Measurements from ENCODE around the gene CWC27. TPM values are rescaled to one million over a fixed set of nuclear protein-coding genes. Genes with fewer than 3 reads are reported as not detected.

CWC27 gene
- polyA plus RNA-seq, 1 experiment: 7.5 TPM

DNA sequence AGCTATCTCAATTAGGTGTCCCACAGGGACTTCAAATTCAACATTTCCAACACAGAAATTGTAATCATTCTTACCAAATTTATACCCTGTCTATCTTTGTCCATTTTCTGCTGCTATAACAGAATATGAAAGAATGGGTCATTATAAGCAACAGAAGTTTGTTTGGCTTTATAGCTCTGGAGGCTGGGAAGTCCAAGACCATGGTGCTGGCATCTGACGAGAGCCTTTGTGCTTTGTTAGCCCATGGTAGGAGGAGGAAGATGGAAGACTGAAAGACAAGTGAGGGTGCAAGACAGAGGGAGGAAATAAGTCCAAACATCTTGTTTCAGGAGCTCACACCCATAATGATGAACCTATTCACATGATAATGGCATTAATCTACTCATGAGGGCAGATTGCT is 72.2 kb downstream of the CWC27 start:
- ChIA-PET CTCF (interaction anchor here (0.5 kb wide), 1 partner anchor 58 kb away, joined by 3 read pairs; no protein-coding TSS in a partner anchor), POLR2A (no interaction called here)
- Histone ChIP-seq H3K36me3 (ENCODE audit: control insufficient read depth, insufficient read depth, low read length) (no peaks in the 10 kb centered on the region), H3K27me3 (ENCODE audit: control insufficient read depth, insufficient read depth, low read length) (no peaks in the 10 kb centered on the region), H3K4me3 (ENCODE audit: low read depth, low read length) (no peak overlapping the region)
- DNase-seq (ENCODE audit: low read depth): no peak
- TF ChIP-seq, protein P1, sequence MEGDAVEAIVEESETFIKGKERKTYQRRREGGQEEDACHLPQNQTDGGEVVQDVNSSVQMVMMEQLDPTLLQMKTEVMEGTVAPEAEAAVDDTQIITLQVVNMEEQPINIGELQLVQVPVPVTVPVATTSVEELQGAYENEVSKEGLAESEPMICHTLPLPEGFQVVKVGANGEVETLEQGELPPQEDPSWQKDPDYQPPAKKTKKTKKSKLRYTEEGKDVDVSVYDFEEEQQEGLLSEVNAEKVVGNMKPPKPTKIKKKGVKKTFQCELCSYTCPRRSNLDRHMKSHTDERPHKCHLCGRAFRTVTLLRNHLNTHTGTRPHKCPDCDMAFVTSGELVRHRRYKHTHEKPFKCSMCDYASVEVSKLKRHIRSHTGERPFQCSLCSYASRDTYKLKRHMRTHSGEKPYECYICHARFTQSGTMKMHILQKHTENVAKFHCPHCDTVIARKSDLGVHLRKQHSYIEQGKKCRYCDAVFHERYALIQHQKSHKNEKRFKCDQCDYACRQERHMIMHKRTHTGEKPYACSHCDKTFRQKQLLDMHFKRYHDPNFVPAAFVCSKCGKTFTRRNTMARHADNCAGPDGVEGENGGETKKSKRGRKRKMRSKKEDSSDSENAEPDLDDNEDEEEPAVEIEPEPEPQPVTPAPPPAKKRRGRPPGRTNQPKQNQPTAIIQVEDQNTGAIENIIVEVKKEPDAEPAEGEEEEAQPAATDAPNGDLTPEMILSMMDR (IDR thresholded peaks at IDR 0.05; ENCODE audit: insufficient read depth, low read depth, low read length): no peak

DNA sequence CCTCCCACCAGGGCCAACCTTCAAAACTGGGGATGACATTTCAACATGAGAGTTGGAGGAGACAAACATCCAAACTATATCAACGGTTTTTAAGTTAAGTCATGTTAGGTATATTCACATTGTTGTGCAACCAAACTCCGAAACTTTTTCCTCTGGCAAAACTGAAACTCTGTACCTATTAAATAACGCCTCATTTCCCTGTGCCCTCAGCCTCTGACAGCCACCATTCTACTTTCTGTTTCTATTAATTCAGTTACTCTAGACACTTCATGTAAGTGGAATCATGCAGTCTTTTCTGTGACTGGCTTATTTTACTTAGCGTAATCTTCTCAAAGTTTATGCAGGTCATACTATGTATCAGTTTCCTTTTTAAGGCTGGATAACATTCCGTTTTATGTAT is 85.0 kb downstream of the CWC27 start:
- Histone ChIP-seq H3K36me3 (ENCODE audit: control insufficient read depth, insufficient read depth, low read length) (peaks cover 2% of the 10 kb centered on the region; the same call in 1 of the 2 replicates), H3K4me3 (ENCODE audit: low read depth, low read length) (no peak overlapping the region), H3K27me3 (ENCODE audit: control insufficient read depth, insufficient read depth, low read length) (no peaks in the 10 kb centered on the region)
- POLR2A ChIA-PET: no interaction called here
- no peak for DNase-seq (ENCODE audit: low read depth)
- TF ChIP-seq, protein P1 (IDR thresholded peaks at IDR 0.05; ENCODE audit: insufficient read depth, low read depth, low read length): no peak
- CTCF ChIA-PET: interaction anchor here (0.8 kb wide), 1 partner anchor 15 kb away, joined by 3 read pairs; no protein-coding TSS in a partner anchor

DNA sequence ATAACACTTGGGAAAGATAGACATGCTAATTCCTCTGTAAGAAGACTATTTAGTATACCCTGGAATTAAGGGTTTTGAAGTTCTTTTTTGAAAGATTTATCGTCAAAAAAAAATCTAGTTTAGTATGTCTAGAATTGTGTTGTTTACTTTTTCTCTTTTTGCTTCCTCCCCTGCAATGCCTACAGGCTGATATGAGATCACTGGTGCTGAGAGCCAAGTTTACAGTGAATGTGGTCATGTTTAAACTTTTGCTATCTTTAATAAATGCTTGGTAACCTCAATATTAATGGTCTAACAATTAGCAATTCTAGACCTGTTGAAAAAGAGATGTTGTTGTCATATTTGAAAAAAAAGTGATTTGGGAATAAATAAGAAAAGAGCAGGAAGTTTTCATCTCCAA is 86.1 kb downstream of the CWC27 start:
- TF ChIP-seq, protein P1 (IDR thresholded peaks at IDR 0.05; ENCODE audit: insufficient read depth, low read depth, low read length): no peak
- no peak for DNase-seq (ENCODE audit: low read depth)
- Histone ChIP-seq H3K4me3 (ENCODE audit: low read depth, low read length) (no peak overlapping the region), H3K36me3 (ENCODE audit: control insufficient read depth, insufficient read depth, low read length) (no peaks in the 10 kb centered on the region), H3K27me3 (ENCODE audit: control insufficient read depth, insufficient read depth, low read length) (no peaks in the 10 kb centered on the region)
- ChIA-PET POLR2A (no interaction called here), CTCF (interaction anchor here (0.8 kb wide), 1 partner anchor 14 kb away, joined by 3 read pairs; no protein-coding TSS in a partner anchor)

DNA sequence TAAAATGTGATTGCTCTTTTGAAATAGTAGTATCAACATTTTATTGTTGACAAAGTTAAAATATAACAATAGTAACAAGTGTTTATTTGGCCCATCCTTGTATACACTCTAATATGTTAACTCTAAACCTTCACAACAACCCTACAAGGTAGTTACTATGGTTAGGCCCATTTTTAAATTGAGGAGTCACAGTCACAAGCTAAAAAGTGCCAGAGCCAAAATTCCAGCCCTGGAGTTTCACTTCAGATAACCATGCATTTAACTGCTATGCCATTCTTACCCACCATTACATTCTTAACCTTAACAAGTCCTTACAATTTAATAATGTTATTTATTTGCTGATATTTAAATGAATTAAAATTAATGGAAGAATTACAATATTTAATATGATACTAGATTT is 91.2 kb downstream of the CWC27 start:
- POLR2A ChIA-PET: no interaction called here
- Histone ChIP-seq H3K36me3 (ENCODE audit: control insufficient read depth, insufficient read depth, low read length) (no peaks in the 10 kb centered on the region), H3K27me3 (ENCODE audit: control insufficient read depth, insufficient read depth, low read length) (no peaks in the 10 kb centered on the region), H3K4me3 (ENCODE audit: low read depth, low read length) (no peak overlapping the region)
- TF ChIP-seq, protein P1 (IDR thresholded peaks at IDR 0.05; ENCODE audit: insufficient read depth, low read depth, low read length): no peak
- CTCF ChIA-PET: no interaction called here
- no peak for DNase-seq (ENCODE audit: low read depth)

DNA sequence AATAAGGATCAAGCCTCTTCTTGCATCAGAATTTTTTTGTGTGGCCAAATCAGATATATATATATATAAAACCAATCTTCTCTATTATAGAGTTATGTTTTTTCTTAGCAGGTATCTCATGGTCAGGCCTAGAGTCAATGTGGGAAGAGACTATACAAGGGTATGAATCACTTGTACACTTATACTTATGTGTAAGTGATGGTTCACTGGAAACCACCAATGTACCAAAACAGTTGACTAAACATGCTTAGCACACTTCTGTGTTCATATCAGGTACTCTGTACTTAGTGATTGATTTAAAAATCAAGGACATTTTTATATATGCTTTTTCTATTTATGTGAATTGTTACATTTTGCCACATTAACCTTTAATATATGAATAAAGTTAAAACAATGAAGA is 92.6 kb downstream of the CWC27 start:
- no peaks in the 10 kb centered on the region for H3K27me3 ChIP-seq (ENCODE audit: control insufficient read depth, insufficient read depth, low read length)
- H3K36me3 ChIP-seq (ENCODE audit: control insufficient read depth, insufficient read depth, low read length): no peaks in the 10 kb centered on the region
- no peak for DNase-seq (ENCODE audit: low read depth)
- H3K4me3 ChIP-seq (ENCODE audit: low read depth, low read length): no peak overlapping the region
- ChIA-PET CTCF (no interaction called here), POLR2A (no interaction called here)
- TF ChIP-seq, protein P1 (IDR thresholded peaks at IDR 0.05; ENCODE audit: insufficient read depth, low read depth, low read length): no peak

Data from BJ (cell line).